Colon (tissue), 2 donors: ENCODE results near the gene MAP3K21.

Source experiments
- FAIRE-seq: peaks from 2 replicates; lab custom pipeline; 2012; peaks lifted over from hg19 to GRCh38; lab: Jason Lieb, UNC
- donor health status: control.
- donor health status: control.

The MAP3K21 gene

GRCh38 chr1:233389893-233390292 is 62.4 kb downstream of the MAP3K21 start:
- no peak for FAIRE-seq

DNA sequence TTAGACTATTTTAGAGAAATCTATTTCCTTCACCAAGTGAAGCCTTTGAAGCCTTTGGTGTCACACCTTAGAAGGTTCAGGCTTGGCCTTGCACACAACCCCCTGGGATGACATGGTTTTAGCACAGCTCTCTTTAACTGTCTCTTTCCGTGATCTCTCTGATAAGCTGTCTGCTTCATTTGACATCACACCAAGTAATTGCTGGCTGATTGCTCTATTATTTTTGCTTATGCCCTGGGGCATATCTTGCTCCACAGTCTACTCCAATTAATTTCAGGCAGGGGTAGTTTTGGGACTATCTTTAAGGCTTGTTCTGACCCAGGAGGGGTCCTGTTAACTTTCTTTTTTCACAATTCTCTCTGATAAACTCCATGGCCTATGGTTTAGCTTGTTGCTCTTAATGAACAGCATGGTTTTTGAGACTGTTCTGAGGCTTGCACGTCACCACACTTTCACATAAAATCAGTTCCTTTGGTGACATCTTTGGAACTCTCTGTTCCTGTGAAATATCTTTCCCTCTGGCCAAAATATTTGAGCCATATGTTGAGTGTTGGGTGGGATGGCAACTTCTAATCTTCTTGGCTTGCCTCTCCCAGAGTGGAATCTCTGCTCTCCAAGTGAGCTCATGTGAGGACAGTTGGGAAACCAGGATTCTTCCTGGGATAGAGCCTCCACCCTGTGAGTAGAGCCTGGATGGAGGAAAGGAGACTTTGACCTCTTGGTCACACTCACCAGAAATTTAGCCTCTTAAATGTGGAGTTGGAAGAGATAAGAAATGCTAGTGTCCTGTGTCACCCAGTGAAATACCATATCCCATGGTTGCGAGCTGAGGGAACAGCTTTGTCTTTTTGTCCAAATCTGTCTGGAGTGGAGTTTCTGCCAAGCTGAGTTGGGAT is 63.6 kb downstream of the MAP3K21 start:
- FAIRE-seq = no peak

- no peak for FAIRE-seq
Measured at GRCh38 chr1:233393084-233393840, 65.7 kb downstream of the MAP3K21 start.

GRCh38 chr1:233393926-233394680 is 66.6 kb downstream of the MAP3K21 start:
- no peak for FAIRE-seq

- FAIRE-seq = no peak
Measured at GRCh38 chr1:233394860-233395717, 67.6 kb downstream of the MAP3K21 start.

- FAIRE-seq = no peak
Measured at GRCh38 chr1:233395863-233396646, 68.5 kb downstream of the MAP3K21 start.

- no peak for FAIRE-seq
Measured at GRCh38 chr1:233406339-233406960, 78.9 kb downstream of the MAP3K21 start.

DNA sequence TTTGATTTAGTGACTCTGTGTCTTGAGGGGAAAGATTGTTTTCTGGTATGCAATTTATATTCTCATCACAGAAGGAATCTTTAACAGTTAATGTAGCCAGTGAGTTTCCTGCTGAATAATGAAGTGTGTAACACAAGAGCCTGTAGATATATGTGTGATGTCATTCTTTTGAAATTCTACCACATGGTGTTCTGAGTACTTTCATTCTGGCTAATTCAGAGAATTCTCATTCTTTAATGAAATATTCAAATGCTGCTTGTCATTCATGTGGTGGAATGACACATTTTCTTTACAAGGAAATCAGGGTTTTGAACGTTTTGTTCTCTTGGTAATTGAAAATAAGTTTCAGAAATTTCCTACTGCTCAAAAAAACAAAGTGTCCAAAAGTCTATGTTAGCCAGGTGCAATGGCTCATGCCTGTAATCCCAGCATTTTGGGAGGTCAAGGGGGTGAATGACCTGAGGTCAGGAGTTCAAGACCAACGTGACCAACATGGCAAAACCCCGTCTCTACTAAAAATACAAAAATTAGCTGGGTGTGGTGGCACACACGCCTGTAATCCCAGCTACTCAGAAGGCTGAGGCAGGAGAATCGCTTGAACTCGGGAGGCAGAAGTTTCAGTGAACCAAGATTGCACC is 79.6 kb downstream of the MAP3K21 start:
- FAIRE-seq = no peak

- FAIRE-seq = no peak
Measured at GRCh38 chr1:233409540-233409939, 82.0 kb downstream of the MAP3K21 start.

DNA sequence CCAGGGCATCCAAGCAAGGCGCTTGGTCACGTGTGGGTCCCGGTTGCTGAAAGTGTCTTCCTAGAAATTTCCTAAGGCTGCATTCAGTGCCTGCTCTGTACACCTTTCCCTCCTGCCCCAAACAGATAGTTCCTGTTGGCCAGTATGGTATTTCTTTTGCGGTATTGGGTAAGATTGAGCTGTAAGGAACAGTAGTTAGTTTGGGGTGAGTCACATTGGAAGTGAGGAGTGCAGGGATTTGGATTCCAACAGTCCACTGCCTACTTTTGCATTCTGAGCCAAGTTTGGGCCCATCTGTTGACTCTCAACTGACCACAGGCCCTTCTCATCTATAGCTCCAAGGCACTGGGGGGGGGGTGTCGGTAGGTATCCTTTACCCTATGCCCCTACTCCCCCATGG is 83.4 kb downstream of the MAP3K21 start:
- FAIRE-seq = no peak

GRCh38 chr1:233412812-233413211 is 85.3 kb downstream of the MAP3K21 start:
- FAIRE-seq = no peak

DNA sequence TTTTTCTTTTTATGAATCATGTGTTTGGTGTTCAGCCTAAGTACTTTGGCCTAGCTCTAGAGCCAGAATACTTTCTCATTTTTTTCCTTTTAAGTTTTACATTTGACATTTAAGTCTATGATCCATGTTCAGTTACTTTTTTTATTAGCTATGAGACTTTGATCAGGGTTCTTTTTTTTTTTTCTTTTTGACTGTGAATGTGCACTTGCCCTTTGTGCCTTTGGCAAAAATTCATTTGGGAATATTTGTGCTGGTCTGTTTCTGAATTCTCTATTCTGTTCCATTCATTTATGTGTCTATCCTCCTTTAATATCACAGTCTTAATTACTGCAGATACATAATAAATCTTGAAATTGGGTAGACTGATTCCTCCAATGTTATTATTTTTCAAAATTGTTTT is 93.8 kb downstream of the MAP3K21 start:
- no peak for FAIRE-seq

DNA sequence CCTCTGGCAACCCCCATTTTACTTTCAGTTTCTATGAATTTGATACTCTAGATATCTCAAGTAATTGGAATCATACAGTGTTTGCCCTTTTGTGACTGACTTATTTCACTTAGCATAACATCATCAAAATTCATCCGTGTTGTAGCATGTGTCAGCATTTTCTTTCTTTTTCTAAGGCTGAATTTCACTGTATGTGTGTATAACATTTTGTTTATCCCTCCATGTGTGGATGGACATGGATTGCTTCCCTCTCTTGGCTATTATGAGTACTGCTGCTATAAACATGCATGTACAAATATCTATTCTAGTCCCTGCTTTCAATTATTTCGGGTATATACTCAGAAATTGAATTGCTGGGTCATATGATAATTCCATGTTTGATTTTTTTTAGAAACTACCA is 97.3 kb downstream of the MAP3K21 start:
- FAIRE-seq = no peak

DNA sequence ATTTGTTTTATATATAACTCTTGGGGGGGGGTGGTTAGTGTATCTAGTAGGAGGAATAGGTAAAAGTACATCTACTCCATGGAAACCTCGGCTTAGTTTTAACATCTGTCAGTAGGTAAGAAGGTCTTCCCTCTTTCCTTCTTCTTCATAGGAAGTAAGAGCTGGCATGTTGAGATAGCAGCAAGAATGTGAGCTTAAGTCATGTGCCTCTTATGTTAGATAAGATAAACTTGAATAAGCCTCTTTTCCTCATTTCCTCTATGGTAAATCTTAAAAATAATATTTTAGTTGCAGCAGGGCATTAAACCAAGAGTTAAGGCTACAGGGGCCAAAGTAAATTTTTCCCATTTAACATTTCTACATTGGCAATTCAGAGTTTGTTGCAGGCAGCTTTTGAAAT is 100.4 kb downstream of the MAP3K21 start:
- FAIRE-seq = no peak

GRCh38 chr1:233431753-233432403 is 104.4 kb downstream of the MAP3K21 start:
- no peak for FAIRE-seq

GRCh38 chr1:233432916-233433315 is 105.4 kb downstream of the MAP3K21 start:
- FAIRE-seq = no peak

DNA sequence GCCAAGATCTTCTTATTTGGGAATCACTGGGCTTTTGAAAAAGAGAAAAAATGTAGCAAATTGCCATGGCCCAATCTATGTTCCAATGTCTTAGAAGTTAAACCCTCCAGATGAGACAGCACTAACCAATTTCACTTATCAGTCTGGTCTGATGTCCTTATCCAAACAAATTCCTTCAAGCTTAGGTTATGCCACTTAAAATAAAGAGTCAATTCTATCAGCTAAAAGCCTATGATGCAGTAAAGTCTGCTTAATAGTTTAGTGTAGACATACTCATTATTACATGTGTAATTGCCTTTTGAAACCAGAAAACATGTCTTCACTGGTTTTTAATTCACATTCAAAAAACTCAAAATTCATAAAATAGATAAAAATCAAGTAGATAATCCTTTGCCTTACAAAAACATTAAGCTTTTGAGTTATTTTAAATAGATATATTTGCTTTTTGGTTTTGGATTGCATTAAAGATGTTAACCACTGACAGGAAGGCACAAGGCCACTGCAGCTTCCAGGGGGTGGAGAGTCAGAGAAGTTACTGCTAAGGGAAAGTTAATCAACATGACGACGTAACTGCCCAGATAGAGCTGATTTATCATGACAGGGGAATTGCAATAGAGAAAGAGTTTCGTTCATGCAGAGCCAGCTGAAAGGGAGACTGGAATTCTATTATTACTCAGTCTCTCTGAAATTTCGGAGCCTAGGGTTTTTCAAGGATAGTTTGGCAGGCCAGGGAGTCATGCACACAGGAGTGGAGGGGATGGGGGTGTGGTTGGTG is 106.1 kb downstream of the MAP3K21 start:
- FAIRE-seq = no peak
